ENCODE results near the gene TGFBR3L.
A peak's percentile ranks its signal among the peaks of the same experiment; 100 is the strongest.

TGFBR3L gene

GRCh38 chr19:7914598-7915045, at the start of gene TGFBR3L:
TGFBR3L (plus strand) TSS chr19:7914830.
- peak; percentile 1 for DNase-seq (ENCODE audit: low spot score)

GRCh38 chr19:7865262-7865911, 49.2 kb upstream of the TGFBR3L start:
- DNase-seq (ENCODE audit: low spot score) = no peak

GRCh38 chr19:7866399-7867091, 48.1 kb upstream of the TGFBR3L start:
- no peak for DNase-seq (ENCODE audit: low spot score)

GRCh38 chr19:7867092-7867844, 47.4 kb upstream of the TGFBR3L start:
- DNase-seq (ENCODE audit: low spot score) = no peak

- no peak for DNase-seq (ENCODE audit: low spot score)
These were observed 46.3 kb upstream of the TGFBR3L start for GRCh38 chr19:7868326-7868670.

- peak; percentile 62 for DNase-seq (ENCODE audit: low spot score)
These were observed 45.8 kb upstream of the TGFBR3L start for GRCh38 chr19:7868671-7869452.

- DNase-seq (ENCODE audit: low spot score) = no peak
These were observed 45.1 kb upstream of the TGFBR3L start for GRCh38 chr19:7869453-7869909.

GRCh38 chr19:7869910-7870511, 44.6 kb upstream of the TGFBR3L start:
- no peak for DNase-seq (ENCODE audit: low spot score)

GRCh38 chr19:7870571-7871436, 43.8 kb upstream of the TGFBR3L start:
- no peak for DNase-seq (ENCODE audit: low spot score)

- peak; percentile 80 for DNase-seq (ENCODE audit: low spot score)
These were observed 43.0 kb upstream of the TGFBR3L start for GRCh38 chr19:7871437-7872305.

GRCh38 chr19:7872306-7873204, 42.1 kb upstream of the TGFBR3L start:
- DNase-seq (ENCODE audit: low spot score) = no peak

- DNase-seq (ENCODE audit: low spot score) = no peak
These were observed 41.1 kb upstream of the TGFBR3L start for GRCh38 chr19:7873304-7874075.

GRCh38 chr19:7874076-7874896, 40.3 kb upstream of the TGFBR3L start, which contains the start of gene PRR36:
PRR36 (minus strand) TSS chr19:7874390; CDS start chr19:7873689, 701 bp downstream.
- DNase-seq (ENCODE audit: low spot score) = peak; percentile 81

- no peak for DNase-seq (ENCODE audit: low spot score)
These were observed 39.7 kb upstream of the TGFBR3L start for GRCh38 chr19:7874897-7875273.

GRCh38 chr19:7877249-7877836, 37.3 kb upstream of the TGFBR3L start:
- DNase-seq (ENCODE audit: low spot score) = no peak

GRCh38 chr19:7879111-7879807, 35.4 kb upstream of the TGFBR3L start:
- DNase-seq (ENCODE audit: low spot score) = no peak
